ENCODE measurements around the gene THAP3.

DNA sequence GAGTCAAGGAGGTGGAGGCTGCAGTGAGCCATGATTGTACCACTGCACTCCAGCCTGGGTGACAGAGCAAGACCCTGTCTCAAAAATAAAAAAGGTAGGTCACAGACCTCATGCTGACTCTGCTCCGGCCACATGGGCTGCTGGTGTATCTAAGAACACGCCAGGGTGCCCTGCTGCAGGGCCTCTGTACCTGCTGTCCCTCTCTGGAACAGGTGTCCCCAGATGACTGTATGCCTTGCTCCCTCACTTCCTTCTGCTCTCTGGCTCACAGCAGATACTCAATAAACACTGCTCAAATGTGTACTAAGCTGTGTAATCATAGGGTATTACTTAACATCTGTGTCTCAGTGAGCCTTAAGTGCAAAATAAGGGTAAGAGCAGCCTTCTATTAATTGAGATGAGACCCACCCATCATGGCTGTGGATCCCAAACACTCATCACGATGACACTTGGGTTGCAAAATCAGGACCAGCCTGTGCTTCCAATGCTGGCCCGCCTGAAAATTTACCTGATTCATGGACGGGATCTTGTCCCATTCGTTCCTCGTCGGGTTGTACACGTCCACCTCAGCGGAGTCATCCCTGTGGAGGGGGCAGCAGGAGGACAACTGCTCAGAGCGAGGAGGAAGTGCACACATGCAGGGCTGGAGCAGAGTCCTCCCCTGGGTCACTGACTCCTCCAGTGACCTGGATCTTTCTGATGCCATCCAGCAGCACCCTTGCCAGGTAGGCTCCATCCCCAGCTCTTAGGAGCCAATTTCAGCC lies 29.5 kb upstream of the THAP3 start:
- TF ChIP-seq, protein P1, sequence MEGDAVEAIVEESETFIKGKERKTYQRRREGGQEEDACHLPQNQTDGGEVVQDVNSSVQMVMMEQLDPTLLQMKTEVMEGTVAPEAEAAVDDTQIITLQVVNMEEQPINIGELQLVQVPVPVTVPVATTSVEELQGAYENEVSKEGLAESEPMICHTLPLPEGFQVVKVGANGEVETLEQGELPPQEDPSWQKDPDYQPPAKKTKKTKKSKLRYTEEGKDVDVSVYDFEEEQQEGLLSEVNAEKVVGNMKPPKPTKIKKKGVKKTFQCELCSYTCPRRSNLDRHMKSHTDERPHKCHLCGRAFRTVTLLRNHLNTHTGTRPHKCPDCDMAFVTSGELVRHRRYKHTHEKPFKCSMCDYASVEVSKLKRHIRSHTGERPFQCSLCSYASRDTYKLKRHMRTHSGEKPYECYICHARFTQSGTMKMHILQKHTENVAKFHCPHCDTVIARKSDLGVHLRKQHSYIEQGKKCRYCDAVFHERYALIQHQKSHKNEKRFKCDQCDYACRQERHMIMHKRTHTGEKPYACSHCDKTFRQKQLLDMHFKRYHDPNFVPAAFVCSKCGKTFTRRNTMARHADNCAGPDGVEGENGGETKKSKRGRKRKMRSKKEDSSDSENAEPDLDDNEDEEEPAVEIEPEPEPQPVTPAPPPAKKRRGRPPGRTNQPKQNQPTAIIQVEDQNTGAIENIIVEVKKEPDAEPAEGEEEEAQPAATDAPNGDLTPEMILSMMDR (IDR thresholded peaks at IDR 0.05), result no peak
- TF ChIP-seq POLR2A (IDR thresholded peaks at IDR 0.05), result no peak

Measured in adrenal gland (tissue), 5 donors.